ENCODE results near the gene EPC2.

EPC2 gene

DNA sequence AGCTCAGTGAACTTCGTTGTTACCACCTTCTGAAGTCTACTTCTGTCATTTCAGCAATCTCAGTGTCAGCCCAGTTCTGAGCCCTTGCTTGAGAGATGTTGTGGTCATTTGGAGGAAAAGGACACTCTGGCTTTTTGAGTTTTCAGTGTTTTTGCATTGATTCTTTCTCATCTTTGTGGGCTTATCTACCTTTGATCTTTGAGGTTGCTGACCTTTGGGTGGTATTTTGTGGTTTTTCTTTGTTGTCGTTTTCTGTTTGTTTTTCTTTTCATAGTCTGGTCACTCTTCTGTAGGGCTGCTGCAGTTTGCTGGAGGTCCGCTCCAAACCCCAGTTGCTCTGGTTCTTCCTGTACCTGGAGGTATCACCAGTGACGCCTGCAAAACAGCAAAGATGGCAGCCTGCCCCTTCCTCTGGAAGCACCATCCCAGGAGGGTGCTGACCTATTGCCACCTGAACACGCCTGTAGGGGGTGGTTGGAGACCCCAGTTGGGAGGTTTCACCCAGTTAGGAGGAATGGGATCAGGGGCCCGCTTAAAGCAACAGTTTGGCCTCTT is 74.7 kb downstream of the EPC2 start:
- peak overlapping the region; percentile 24 for H3K27ac ChIP-seq
- no peak for TF ChIP-seq ZFX (IDR thresholded peaks at IDR 0.05)

DNA sequence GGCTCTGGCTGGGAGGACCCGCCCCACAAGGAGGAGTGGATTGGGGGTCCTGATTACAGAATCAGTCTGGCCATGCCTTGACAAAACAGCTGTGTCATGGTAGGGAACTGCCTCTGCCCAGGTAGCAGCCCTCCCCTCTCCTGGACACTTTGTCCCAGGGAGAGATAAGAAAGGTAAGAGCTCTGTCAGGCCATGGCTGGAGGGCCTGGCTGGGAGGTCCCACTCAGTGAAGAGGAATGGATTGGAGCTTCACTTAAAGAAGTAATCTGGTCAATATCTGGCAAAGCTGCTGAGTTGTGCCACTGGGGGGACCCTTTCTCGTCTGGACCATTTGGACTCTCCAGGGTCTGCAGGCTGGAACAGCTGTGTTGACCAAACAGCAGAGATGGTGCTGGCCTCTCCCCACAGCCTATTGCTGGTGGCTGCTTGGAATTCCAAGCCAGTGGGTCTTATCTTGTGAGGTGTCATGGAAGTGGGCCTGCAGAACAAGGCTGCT is 75.4 kb downstream of the EPC2 start:
- TF ChIP-seq ZFX (IDR thresholded peaks at IDR 0.05) (no peak), CTCF (conservative IDR thresholded peaks at IDR 0.05) (no peak)
- peak overlapping the region; percentile 24 for H3K27ac ChIP-seq

- TF ChIP-seq CTCF (conservative IDR thresholded peaks at IDR 0.05) (no peak), ZFX (IDR thresholded peaks at IDR 0.05) (no peak)
- peak overlapping the region; percentile 24 for H3K27ac ChIP-seq
Measured at GRCh38 chr2:148720501-148721001, 76.0 kb downstream of the EPC2 start.

- no peak for TF ChIP-seq ZFX (IDR thresholded peaks at IDR 0.05)
- TF ChIP-seq CTCF (conservative IDR thresholded peaks at IDR 0.05) = no peak
Measured at GRCh38 chr2:148721520-148721931, 77.0 kb downstream of the EPC2 start.

DNA sequence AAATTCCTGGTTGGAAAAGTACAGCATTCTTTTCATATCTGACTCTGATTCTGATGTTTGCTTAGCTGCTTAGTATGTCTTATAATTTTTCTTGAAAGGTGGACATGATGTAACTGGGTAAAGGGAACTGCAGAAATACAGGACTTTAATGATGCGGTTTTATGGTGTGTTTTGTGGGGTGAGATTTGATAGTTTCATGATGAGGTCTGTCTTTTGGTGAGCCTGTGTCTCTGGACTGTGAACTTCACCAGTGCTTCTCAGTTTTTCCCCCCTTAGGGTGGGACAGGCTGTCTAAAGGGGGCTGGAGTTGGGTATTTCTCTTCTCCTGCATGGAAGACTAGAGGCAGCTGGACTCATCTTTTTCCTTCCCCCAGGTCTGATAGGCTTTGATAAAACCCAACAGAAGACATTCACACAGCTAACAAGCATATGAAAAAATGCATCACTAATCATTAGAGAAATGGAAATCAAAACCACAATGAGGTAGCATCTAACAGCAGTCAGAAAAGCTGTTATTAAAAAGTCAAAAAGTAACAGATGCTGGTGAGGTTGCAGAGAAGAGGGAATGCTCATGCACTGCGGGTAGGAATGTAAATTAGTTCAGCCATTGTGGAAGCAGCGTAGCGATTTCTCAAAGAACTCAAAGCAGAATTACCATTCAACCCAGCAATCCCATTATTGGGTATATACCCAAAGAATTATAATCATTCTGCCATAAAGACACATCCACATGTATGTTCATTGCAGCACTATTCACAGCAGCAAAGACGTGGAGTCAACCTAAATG is 77.6 kb downstream of the EPC2 start:
- no peak for TF ChIP-seq ZFX (IDR thresholded peaks at IDR 0.05)
- no peak for TF ChIP-seq CTCF (conservative IDR thresholded peaks at IDR 0.05)
- H3K27ac ChIP-seq = no peak overlapping the region; the same call in 1 of the 2 replicates

More at GRCh38 chr2:148721520-148721931, 77.0 kb downstream of the EPC2 start:
- H3K27ac ChIP-seq = no peak overlapping the region

DNA sequence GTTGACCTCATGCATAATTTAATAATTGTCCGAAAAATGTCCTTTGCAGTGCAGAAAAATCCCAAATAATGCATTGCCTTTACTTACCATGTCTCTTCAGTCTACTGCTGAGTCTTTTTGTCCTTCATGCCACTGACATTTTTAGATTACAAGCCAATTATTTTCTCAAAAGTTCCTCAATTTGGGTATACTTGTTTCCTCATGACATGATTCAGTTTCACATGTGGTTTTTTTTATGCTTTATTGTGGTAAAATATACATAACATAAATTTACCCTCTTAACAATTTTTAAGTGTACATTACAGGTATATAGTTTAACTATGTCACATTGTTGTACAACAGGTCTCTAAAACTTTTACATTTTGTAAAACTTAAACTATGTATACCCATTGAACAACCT is 81.0 kb downstream of the EPC2 start:
- H3K27ac ChIP-seq = no peak overlapping the region
- no peak for TF ChIP-seq ZFX (IDR thresholded peaks at IDR 0.05)
- TF ChIP-seq CTCF (conservative IDR thresholded peaks at IDR 0.05) = no peak

DNA sequence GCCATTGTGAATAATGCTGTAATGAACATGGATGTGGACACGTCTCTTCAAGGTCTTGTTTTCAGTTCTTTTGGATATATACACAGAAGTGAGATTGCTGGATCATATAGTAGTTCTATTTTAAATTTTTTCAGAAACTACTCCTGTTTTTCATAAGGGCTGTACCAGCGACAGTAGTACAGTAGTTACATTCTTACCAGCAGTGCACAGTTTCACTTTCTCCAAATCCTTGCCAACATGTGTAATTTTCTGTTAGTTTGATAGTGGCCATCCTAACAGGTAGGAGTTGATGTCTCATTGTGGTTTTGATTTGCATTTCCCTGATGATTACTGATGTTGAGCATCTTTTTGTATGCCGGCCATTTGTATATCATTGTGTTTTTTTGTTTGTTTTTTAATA is 81.7 kb downstream of the EPC2 start:
- no peak overlapping the region for H3K27ac ChIP-seq
- TF ChIP-seq ZFX (IDR thresholded peaks at IDR 0.05) = no peak
- TF ChIP-seq CTCF (conservative IDR thresholded peaks at IDR 0.05) = no peak

Measured in C4-2B (cell line).